ENCODE results near the gene TIFAB.

The TIFAB gene

DNA sequence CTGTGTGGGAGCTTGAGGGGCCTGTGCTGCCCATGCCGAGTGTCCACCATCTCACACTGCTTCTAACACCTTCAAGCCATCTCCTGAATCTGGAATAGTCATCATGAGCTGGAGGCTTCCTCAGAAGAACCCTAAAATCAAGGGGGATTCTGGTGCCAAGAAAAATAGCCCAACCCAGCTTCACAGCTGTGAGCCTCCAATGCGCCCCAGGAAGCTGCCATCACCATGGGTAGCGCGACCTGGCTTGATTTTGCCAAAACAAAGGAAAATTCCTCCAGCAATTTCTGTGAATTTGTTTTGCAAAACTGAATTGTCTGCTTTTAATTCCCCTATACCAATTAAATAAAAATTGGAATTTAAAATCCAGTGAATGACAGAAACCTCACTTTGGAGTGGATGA, 6.2 kb upstream of the TIFAB start:
- DNase-seq (ENCODE audit: low spot score) = no peak

DNA sequence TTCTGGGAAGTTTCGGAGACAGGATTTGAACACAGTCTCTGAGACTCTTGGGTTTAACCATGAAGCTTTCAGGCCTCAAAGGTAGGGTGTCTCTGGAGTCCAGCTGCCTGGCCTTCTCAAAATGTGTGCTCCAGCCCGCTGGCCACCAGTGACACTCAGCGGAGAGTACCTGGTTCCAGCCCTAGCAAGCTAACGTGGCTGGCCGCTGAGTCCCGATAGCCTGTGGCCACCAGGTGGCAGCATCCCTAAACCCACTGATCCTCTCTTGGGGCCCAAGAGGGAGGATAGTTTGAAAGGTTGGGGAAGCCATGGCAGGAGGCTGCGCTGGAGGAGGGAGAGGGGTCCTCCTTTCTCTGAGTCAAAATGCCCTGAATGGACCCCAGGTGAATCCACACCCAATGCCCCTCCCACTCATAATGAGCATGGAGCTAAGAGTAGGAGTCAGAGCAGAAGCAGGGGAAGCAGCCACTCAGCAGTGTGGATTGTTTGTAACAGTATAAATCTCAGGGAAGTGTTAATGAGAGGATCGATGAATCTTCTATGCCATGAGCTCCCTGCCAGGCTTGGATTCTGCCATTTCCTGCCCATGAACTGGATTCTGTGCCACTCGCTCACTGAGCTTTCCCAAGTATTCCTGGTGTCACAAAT, 5.4 kb upstream of the TIFAB start:
- DNase-seq (ENCODE audit: low spot score) = peak; percentile 86

DNA sequence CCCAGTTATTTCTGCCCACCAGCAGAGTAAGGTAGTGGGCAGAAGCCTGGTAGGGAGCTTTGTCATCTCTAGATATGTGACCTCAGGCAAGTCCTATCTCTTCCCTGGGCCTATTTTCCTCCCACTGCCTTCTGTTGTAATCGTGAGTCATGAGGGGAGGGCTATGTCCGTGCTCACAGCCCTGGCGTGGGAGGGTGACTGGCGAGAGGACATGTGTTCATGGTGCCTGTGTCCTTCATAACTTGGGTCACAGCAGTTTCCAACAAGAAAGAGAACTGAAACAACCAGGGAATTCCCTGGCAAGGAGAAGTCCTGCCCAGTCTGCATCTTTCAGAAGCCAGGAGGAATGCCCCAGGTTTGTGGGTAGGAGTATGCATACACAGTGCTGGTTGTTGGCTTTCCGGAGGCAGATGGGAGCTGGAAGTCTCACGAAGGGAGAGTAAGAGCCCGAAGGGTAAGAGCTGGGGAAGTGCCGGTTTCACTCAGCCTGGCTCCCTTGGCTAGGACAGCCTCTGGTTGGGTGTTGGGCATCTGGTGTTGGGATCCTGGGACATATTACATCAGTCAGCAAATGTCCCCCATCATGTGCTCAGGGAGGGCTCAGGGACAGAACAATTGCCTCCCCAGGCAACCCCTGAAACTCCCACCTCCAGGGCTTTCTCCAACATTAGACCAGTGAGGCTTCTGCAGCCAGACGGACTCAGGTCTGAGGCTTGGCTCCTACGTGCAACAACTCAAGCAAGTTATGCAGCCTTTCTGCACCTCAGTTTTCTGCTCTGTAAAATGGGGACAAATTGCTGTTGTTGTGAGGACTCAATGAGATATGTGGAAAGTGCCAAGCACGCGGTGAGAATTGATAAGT, 4.3 kb upstream of the TIFAB start:
- no peak for DNase-seq (ENCODE audit: low spot score)

DNA sequence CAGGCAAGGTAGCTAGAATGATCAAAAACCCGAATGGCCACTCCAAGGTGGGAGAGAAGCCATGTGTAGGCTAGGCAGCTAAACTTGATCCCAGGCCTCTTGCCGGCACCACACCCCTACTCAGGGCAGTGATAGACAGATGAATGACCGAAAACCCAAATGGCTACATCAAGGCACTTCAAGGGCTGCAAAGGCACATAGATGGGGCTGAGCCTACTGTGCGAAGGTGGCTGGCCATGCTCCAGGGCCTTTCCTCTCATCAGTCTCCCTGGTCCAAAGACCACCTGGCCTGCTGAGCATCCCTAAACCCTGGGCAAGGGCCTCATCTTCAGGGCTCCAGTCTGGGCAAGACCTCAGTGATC, 3.7 kb upstream of the TIFAB start:
- no peak for DNase-seq (ENCODE audit: low spot score)

DNA sequence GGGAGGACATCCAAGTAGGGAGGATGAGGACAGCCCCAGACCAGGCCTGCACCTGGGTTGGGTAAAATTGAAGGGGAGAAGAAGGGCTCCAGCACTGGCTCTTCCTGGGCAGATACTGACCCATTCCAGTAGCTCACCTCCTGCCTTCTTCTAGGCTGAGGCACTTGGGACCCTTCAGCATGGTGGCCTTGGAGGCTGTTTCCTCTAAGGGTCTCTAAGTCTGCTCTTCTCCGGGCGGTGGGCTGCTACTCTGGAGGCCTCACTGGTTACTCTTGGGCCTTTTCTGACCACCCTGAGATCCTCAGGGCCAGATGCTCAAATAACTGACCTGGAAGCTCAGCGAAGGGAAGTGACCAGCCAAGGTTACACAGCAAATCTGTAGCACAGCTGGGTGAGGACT, 2.8 kb upstream of the TIFAB start:
- no peak for DNase-seq (ENCODE audit: low spot score)

DNA sequence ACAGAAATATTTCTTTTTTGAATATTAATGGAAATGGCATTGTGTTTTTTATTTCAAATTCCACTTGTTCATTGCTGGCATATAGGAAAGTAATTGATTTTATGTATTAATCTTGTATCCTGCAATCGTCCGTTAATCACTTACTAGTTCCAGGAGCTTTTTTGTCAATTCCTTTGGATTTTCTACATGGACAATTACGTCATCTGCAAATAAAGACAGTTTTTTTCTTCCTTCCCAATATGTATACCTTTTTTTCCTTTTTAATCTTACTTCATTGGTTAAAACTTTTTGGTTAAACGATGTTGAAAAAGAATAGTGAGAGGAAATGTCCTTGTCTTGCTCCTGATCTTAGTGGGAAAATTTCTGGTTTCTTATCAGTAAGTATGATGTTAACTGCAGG, 1.5 kb upstream of the TIFAB start:
- no peak for DNase-seq (ENCODE audit: low spot score)

DNA sequence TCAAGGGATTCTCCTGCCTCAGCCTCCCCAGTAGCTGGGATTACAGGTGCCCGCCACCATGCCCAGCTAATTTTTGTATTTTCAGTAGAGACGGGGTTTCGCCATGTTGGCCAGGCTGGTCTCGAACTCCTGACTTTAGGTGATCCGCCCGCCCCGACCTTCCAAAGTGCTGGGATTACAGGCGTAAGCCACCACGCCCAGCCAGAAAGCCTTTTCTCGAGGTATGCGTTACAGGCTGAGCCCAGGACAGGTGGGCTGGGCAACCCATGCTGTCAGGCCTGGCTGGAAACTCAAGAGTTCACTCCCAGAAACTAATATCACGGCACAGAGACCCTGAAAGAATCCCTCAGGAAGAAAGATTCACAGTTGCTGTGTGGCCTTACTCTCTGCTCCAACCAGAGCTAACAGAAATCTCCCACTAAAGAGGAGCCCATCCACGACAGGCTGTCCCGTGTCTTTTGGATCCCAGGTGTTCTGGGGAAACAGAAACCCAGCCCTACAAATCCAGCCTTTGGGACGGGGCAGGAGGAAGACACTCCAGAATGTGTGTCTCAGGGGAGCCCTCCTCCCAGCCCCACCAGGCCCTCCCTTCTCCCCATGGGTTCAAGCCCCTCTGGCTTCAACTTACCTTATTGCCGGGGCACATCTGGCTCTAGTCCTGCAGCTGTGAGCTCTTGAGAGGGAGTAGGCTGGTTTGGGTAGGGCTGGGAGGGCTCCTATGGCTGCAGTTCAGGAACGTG, 400 bp downstream of the TIFAB start:
- DNase-seq (ENCODE audit: low spot score) = no peak

DNA sequence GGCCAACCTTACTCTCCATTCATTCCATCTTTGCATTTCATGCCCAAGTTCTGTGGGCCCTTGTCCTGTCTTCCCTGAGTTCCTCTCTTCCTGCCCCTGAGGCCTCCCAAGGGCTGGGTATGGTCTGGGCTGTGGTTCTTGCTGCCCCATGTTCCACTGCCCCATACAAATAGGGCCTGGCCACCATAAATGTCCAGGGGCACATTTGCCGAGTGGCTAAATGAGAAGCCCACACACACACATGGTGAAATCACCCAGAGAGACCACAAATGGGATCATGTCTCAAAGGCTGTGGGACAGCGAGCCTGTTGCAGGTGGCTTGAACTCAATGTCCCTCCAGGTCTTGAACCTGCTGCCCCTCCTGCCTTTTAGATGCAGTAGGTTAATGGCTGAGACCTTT, 1.2 kb downstream of the TIFAB start:
- no peak for DNase-seq (ENCODE audit: low spot score)

DNA sequence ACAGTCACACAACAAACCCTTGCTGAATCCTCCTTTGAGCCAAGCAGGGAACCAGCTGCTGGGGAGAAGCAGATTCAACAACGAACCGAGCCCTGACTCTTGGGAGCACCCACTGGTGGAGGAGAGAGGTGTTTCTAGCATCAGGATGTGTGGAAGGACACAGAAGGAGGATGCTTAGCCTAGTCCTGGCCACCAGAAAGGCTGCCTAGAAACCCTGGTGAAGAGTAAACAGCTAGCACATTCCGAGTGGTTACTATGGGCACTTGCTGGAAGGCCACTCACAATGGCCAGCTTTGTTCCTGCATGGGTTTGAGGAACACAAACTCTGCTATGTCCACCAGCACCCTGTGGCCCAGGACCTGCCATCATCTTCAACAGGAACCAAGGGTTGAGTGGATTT, 1.8 kb downstream of the TIFAB start:
- no peak for DNase-seq (ENCODE audit: low spot score)

DNA sequence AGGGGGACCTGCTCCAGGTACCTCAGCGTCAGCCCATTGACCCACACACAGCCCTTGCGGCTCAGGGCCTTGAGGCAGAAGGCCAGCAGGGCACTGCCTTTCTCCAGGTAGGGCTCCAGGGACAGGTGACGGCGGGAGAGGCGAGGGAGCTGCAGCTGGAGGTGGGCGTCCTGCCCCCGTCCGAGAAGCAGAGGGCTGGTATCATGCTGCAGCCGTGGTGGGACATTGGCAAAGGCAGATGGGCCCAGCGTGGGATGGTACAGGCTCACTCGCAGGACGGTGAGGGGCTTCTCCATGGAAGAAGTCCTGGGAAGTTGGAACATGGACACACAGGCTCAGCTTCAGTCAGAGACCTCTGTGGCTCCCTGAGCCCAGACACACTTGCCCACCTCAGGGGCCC, 2.5 kb downstream of the TIFAB start:
- DNase-seq (ENCODE audit: low spot score) = no peak

DNA sequence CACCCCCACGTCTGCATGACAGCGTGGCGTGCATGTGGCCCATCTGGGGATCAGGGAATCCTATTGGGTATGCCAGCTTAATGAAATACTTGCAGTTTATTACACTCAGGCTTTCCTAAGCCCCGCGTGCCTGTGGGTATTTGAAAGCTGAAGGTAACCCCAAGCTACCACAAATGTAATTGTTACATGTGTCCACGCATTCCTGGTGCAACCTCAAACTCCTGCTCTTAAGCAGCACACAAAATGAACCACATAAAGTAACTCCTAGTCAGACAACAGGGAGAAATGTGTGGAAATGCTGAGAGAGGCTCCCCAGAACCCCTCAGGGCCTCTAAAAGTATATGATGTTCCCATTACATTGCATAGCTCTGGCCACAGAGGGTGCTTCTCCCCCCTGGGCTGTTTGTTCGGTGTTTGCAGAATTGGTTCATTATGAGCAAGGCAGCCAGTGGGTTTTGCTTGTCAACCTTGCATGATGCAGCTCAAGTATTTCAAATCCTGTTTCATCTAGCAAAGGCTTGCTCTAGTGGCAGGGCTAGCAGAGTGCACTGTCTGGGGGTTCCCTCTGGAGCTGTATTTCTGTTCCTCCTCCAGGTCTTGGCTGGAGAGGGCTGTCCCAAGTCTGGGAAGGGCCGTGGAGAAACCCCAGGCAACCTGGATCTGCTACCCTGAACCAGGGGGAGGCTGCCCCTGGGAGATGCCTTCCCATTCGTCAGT, 3.2 kb downstream of the TIFAB start:
- no peak for DNase-seq (ENCODE audit: low spot score)

DNA sequence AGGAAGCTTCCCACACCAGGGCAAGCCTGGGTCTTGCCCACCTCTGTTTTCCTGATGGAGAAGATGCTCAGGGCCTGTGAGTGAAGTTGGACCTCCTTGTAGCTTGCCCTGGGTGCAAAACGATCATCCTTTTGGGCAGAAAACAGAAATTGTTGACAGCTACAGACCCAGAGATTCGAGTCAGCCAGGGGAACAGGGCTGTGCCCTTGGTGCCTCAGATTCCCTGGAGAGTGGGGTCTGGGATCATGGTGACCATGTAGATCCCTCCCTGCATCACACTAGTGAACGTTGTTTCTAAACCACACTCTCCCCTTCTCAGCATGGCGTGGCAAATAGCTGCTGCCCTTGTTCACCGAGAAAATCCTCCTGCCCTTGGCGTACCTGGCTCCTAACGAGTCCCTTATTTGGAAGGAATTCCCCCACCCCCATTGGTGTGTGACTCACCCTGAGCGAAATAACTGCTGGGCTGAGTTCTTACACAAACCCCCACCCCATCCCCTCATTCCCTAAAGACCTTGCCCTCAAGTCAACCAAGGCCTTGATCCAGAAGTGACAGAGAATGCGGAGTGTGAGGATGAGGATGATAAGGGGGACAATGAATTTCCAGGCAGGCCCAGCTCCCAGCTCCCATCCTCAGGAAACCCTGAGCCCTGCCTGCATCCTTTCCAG, 3.9 kb downstream of the TIFAB start:
- no peak for DNase-seq (ENCODE audit: low spot score)

DNA sequence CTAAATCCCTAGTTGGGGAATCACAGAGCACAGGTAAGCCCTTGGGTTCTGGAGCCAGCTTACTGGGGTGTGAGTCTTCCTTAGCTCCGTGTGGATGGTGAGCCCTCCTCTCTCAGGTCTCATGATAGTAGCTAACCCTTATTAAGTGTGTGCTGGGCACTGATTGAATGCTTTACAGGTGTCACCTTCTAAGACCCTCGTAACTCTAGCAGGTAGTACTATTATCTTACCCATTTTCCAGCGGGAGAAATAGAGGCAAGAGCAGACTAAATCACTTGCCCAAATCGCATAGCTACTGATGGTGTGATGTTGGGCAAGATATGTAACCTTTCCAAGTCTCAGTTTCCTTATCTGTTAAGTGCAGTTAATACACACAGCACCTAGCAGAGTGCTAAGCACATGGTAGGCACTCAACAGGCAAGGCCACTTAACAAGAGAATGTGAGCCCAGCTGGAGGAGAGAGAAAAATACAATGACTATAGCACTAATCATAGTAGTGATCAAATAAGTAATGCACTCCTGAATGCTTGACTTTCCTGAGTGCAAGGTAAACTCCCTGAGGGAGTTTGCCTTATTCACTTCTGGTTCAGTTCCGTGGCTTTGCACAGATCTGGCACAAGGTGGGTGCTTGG, 4.7 kb downstream of the TIFAB start, which contains the start of gene DCANP1:
Gene DCANP1 (minus strand): TSS at position 51 of the 632 bp plus-strand sequence. CDS start 240 bp downstream, outside the sequence.
- DNase-seq (ENCODE audit: low spot score) = no peak

DNA sequence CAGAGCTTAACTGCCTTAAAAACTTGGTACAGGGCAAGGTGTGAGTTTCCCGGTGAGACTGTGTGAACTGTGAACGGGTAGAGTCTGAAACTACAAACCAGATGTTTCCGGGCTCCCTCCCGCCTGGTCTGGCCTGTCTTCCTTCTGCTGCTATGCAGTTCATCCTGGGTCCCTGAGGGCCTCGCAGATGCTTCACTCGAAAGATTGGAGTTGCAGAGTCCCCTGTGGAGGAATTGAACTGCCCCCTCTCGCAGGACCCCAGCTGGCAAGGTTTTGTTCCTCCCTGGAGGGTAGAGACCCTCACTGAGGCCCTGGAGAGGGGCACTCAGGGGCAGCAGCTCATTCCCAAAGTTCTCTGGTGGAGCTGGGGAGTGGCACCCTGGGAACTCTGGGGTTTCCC, 5.5 kb downstream of the TIFAB start:
- no peak for DNase-seq (ENCODE audit: low spot score)

DNA sequence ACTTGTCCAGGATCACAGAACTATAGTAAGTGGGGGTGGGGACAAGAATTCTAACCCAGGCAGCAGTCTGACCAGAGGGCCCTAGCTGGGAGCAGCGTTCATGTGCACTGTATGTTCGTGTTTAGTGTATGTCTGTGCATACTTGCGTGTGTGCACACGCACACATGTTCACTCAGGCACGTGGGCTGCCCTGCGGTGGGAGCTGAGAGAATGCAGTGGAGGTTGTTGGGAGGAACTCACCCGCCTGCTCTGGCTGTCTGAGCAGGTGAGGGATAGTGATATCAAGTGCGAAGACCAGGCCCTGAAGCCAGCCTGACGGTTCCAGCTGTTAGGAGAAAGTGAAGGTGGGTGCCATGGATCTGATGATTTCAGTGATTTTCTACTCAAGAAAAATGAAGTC, 5.9 kb downstream of the TIFAB start:
- DNase-seq (ENCODE audit: low spot score) = no peak

DNA sequence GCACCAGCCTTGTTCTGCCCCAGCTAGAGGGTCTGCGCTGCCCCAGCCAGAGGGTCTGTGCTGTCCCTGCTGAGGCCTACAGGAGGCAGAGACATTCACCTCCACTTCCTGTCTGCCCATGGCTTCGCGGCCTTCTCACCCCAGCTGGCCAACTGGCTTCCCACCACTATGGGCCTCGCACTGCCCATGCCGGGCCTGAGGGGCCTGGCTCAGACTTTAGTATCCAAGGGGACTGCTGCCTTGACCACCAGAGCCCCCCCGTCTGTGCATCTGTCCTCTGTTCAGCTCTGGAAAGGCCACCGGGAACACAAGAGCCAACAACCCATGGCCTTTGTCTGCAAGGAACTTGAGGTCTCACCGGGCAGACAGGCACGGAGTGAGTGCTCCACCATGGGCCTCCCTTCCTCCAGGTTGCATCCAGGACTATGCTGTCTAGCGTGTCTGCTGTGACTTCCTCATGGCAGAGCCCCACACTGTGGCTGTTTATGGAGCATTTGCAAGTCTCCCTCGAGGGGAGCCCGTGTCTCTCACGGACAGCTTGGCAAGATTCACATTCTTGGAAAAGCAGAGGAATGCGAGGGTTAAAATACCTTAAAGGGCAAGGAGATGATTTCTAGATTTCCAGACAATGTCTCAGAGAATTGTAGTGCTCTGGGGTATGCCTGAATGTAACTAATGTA, 6.7 kb downstream of the TIFAB start:
- DNase-seq (ENCODE audit: low spot score) = no peak

DNA sequence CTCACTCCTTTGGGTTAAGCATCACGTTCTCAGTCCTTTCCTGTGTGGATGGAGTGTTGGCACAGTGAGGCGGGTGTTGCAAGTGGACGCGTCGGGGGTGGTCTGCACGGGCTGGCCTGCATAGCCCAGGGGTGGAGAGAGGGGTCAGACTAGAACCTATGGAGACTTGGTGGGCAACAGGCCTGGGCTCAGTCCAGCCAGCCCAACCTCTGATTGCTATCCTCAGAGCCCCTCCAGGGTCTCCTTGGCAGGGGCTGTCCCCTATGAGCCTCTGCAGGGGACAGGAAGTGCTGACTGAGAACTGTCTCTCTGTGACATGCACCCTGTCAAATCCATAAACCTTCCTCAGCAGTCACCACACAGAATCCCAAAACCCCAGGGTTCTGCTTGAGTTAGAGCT, 7.3 kb downstream of the TIFAB start:
- no peak for DNase-seq (ENCODE audit: low spot score)

DNA sequence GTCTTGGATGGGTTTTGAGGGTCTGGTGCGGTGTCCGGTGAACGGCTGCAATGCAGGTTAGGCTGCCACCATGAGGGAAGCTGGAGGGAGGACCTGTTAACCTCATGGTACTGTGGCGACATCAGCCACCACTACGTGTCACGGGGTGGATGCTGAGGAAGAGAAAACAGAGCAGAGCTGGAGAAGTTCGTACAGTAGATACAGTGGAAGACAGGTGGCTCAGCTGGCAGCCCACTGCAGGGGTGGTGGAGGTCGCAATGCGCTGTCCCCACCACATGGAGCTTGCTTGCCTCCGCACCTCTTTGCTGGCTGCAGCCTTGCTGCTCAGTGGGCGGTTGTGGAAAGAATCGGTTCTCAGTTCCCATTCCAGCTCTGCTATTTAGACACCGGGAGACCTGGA, 7.8 kb downstream of the TIFAB start:
- DNase-seq (ENCODE audit: low spot score) = no peak

DNA sequence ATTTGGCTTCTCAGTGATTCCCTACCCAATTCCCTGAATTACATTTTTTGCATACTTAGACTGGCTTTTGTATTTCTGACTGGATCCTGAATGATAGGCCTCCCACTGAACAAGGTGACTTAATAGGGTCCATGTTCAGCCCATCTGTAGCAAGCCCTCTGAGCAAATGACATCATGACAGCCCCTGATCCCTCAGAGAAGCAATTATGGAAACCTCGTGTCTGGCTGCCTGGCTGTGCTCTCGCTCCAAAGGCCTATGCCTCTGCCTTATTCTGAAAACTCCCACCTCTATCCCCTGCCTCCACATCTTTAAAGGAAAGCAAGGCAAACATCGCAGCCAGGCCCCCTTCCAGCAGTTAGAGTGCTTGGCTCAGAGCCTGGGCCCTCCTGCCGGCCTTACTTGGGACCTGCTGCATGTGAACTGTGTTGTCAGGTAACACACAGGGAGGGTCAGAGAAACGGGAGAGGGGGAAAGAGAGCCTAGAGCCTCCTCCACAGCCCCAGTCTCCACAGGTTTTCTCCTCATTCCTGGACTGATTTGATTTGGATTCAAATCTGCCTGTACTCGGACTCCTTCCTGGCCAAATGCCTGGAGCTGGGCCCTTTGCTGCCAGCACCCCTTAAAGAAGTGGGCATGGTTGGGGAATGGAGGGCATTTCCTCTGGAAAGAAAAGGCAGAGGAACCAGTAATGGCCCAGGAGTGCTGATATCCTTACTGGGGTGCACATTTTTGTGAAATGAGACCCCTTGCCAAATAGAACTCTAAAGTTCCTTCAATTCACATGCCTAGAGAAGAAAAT, 8.8 kb downstream of the TIFAB start:
- DNase-seq (ENCODE audit: low spot score) = no peak

Measured in iPS-NIHi11 (cell line).